T-helper 1 cell treated with Interleukin-12 subunit alpha and Interleukin-12 subunit beta and Interleukin-4 antibody, amounts not matched to agents 30 ng/mL and 1 ng/mL, for 36 hours (primary cell): ENCODE data around the gene EGLN3. TPM values are rescaled to one million over a fixed set of nuclear protein-coding genes. Genes with fewer than 3 reads are reported as not detected.
"Not testable (repeated sequence)": the region's sequence is repeated elsewhere in the genome, so short reads cannot be mapped to it uniquely, and the experiment has no call there.

Source experiments
- intact Hi-C: fragments of 100-400 bp; cut with micrococcal nuclease; formaldehyde crosslinking; loops from one replicate; pipeline ENCODE4 v1.15.1; 2024
- total RNA-seq: library from RNA; stranded (reverse); gene quantifications from 2 replicates; pipeline ENCODE4 v1.2.3, GENCODE V29; 2022

Gene EGLN3
- 47.4 and 54.1 TPM in 2 replicates for total RNA-seq

DNA sequence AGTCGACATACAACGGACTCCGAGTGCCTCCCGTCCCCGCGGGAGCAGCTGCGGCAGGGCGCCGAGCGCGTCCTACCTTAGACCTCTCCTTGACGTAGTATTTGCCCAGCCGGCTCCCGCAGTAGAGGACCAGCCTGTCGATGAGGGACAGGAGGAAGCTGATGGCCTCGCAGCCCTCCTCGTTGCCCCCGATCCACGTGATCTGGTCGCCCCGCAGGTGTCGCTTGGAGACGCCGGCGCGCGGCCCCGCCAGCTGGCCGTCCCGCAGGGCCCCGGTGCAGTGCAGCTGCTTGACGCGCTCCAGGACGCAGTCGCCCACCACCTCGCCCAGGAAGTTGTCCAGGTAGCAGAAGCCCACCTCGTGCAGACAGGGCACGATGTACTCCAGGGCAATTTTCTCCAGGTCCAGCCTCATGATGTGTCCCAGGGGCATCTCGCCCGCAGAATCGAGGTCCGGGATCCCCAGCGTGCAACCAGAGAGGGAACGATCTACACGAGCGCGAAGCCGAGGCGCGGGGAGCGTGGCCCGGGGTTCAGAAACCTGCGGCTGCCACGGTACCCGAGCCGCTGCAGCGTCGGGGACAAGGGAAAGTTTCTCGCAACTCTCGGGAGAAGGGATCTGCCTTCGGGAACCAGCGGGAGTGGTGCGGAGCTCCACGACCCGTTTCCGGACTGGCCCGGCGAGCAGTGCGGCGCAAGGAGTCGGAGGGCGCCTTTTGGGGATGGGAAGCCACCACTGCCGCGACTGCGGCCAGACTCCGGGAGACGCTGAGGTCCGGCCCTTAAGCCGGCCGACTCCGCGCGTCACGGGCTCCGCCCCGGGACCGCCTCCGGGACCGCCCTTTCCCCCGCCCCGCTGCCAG, at the start of gene EGLN3:
TSS of gene EGLN3 (minus strand) at position 755 of the 863 bp plus-strand sequence. CDS start at position 433, 322 bp downstream.
- intact Hi-C loops: loop anchor here (1.0 to 10.0 kb wide), 11 partner anchors 9 to 587 kb away; partner anchors contain the start of genes EAPP and SPTSSA

DNA sequence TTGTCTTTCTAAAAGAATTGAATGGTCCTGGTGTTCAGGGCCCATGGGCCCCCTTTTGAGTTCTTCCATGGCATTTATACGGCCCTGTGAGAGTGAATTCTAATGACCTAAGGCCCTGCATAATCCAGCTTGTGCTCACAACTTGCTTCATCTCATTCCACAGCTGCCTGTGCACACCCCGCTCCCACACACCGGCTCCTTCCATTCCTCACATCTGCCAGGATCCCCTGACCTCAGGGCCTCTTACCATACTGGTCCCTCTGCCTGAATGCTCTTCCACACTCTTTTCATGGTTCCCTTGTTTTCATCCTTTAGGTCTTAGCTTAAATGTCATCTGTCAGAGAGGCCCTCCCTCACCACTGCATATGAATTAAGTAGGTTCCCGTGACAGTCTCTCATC, 49.5 kb upstream of the EGLN3 start:
- intact Hi-C loops: no loop called here

DNA sequence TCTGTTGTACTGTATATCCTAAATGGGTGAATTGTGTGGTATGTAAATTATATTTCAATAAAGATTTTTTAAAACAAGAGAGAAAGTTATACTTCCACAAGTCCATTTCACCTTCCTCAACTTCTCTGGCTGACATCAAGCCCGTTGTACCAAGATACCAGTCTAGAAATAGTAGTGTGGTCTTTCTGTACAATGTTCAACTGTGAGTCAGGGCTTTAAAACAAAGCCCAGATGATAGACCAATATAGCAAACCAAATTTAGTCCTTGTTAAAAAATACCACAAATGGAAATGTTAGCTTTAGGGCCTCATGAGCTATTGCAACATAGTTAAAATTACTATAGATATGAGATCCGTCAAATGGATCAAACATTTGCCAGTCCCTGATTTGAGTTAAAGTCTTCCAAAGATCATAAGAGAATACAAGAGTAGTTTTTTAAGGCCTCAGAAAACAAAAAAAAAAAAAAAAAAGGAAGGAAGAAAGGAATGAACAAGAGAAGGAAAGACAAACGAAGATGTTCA, 49.0 kb upstream of the EGLN3 start:
- intact Hi-C loops: no loop called here

DNA sequence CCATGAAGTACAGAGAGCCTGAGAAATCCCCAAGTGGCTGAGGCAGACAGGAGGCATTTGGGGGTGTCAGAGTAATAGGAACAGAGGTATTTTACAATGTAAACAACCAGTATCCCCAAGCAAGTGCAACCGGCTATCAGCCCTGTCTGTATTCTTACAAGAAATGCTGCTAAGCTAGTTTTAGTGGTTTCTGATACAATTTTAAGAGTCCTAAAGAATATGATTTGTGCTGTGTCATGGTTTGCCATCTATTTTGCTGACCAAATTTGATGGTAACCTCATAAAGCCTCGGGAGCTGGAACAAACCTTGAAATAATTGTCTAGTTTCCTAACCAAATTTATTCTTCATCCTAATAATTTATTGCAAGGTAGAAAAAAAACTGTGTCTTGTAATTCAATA, 46.7 kb upstream of the EGLN3 start:
- intact Hi-C loops: no loop called here

DNA sequence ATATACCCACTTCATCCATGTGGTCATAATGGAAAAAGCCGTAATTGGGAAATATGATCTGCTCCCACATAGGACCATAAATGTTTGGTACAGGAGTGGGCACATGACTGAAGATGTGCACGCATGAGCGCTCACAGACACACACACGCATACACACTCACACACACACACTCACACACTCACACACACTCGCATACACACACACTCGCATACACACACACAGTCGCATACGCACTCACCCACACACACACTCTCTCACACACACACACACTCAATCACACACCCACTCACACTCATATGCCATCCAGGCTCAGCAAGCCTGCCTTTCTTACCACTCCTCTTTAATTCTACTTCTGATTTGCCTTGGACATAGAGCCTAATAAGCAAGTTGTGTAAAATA, 45.6 kb upstream of the EGLN3 start:
- intact Hi-C loops: no loop called here

DNA sequence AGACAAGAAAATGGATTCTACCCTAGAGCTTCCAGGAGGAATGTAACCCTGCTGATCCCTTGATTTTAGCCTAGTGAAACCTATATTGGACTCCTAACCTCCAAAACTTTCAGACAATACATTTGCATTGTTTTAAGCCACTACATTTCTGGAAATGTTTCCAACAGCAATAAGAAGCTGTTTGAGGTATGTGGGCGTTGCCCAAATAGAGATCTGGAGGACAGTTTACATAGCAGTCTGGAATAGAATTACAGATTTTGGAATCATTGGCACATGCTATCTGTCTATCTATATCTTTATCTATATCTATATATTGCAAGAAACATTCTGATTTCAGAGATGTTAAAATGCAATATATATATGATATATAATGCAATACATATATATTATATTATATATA, 42.4 kb upstream of the EGLN3 start:
- intact Hi-C loops: loop anchor here (2.0 kb wide), 1 partner anchor 20 kb away; no protein-coding TSS in a partner anchor

DNA sequence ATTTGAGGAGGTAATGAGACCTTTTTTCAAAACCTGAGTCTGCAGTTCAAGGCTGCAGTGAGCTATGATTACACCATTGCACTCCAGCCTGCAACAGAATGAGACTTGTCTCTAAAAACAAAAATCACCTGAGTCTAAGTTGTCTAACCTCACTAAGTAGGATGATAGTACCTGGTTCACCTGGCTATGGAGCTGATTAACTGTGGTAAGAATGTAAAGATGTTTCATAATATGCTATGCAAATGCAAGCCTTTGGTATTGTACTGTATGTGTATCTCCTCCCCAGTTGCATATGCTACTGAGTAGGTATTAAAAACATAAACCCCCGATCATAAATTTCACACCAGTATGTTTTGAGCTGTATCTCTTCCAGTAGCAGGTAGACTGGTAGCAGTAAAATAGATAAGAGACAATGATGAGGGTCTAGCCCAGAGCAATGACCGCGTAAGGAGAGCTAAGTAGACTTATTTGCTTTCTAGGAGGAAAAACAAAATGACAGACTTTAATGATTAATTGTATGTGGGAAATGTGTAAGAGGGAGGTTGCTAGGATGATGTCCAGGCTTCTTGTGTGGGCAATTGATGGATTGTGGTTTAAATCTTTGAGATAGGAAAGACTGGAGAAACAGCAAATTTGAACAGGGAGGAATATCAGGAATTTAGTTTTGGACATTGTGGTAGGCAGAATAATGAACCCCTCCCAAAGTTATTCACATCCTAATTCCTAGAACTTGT, 41.6 kb upstream of the EGLN3 start:
- intact Hi-C loops: loop anchor here (2.0 kb wide), 1 partner anchor 20 kb away; no protein-coding TSS in a partner anchor

DNA sequence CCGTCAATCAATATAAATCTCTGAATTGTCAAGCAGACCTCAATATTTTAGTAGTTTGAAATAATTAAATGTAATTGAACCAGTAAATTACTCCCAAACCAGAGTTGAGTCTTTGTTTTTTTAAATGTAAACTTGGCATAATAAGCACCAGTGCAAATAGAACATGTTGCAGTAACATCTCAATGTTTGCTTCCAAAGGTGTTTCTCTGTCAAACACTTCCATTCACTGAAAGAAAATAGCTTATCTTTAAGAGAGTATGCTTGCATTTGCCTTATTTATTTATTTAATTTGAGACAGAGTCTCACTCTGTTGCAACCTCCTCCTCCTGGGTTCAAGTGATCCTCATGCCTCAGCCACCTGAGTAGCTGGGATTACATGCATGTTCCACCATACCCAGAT, 39.9 kb upstream of the EGLN3 start:
- intact Hi-C loops: no loop called here

DNA sequence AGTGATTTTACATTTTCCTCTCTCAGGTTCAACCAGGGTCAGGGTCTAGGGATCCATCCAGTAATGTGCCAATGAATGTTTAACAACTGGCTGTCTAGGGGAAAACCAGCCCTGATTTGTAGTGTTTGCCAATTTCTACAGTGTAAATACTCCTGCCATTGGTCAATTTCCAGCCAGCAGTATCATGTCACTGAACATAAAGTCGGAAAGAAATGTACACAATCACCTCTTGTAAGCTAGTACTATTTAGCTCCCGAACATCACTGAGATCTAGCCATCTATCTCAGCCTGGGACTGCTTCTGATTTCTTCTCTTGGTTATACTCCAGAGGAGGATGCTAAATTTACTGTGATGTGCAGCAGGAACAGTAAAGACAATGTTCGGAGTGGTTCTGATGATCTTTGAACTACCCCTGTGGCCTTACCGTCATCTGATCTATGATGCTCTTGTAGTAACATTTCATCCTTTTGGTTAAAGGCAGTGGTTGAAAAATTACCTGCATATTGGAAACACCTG, 36.7 kb upstream of the EGLN3 start:
- intact Hi-C loops: no loop called here

DNA sequence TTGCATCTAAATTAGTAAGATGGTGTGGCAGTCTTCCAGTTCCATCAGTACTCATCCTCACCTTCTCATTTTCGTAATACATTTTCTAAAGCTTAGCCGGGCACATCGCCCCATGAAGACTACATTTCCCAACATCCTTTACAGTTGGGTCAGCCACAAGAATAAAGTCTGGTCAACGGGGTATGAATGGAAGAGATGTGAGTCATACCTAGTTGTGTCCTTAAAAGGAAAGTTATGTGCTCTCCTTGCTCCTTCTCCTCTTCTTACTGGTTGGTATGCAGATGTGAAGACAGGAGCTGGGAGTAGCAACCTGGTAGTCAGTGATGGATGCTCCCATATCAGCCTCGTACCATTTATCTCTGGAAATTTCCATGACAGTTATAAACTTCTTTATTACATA, 35.9 kb upstream of the EGLN3 start:
- intact Hi-C loops: no loop called here

DNA sequence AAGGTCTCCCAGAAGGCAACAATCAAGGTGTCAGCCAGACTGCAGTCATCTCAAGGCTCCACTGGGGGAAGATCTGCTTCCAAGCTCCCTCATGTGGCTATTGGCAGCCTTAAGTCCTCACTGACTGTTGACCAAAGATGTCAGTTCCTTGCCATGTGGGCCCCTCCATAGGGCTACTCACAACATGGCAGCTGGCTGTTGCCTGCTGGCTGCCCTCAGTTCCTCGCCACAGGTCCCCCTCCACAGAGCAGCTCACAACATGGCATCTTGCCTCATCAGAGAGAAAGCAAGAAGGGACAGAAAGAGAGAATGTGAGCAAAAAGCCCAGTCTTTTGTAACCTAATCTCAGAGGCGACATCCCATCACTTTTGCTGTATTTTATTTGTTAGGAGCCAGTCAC, 34.4 kb upstream of the EGLN3 start:
- intact Hi-C loops: no loop called here

DNA sequence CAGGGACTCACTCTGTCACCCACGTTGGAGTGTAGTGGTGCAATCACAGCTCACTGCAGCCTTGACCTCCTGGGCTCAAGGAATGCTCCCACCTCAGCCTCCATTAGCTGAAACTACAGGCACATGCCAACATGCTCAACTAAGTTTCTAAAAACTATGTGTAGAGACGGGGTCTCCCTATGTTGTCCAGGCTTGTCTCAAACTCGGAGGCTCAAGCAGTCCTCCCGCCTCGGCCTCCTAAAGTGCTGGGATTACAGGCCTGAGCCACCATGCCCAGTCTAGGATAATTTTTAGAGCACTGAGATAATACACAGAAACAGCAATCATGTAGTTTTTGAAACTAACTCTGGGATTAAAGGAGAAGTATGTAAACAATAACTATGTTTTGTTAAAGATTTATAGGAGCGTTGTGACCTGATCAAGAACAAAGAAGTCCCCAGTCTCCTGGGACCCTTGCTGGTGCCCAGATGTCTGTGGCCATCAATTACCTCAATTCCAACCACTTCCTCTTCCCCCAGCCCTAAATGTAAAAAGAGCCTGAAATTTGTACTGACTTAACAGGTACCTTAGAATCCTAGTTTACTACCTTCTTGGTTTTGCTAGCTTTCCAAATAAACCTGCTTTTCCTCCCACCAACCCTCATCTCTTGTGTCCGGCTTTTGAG, 28.9 kb upstream of the EGLN3 start:
- intact Hi-C loops: loop anchor here (2.0 kb wide), 1 partner anchor 29 kb away; the partner anchor contains the start of gene EGLN3

DNA sequence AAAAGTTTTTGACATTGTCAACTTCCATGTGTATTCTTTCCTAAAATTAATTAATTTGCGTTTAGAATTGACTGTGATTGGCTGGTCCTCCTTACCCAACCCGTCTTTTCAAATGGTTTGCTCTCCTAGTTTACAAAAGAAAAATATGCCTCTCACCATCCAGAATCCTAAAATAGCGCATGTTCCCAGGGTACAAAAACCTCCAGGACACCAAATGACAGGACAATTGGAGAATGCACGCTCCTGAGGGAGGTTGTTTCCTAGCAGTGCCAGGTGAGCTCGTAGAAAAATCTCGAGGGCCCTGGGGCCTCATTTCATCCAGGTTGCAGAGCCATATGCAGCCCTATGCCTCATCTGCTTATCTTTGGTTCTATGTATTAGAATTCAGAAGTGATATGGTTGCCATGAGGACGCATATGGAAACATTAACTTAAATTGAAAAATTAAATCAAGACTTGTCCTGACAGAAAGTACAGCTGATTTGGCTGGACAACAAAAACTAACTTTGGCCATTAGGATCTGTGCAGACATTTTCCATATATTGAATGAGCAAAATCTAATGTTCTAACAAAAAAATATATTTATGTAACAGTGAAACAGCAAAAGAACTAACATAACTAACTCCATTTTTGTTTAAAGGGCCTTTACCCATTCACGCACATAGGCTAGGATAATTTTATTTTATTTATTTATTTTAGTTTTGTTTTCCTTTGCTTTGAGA, 28.2 kb upstream of the EGLN3 start:
- intact Hi-C loops: no loop called here

DNA sequence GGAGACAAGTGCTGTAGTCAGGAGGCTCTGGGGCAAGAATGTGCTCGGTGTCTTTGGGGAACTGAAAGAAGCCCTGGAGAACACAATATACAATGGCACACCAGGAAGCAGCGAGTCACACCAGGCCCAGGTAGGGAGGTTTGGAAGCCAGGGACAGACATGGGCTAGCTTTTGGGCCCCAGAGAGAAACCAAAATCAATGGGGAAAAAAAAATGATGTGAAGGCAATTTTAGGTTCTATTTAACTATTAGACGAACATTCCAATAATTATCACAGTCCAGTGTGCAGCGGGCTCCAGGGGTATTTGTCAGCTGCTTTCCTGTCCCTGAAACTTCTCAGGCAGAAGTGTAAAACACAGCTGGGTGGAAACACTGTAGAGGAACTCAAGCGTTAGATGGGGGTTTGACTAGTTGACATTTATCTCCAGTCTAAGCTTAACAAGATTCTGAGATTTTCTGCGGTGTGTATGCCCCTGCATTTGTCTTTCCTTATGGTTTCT, 21.8 kb upstream of the EGLN3 start:
- intact Hi-C loops: no loop called here

DNA sequence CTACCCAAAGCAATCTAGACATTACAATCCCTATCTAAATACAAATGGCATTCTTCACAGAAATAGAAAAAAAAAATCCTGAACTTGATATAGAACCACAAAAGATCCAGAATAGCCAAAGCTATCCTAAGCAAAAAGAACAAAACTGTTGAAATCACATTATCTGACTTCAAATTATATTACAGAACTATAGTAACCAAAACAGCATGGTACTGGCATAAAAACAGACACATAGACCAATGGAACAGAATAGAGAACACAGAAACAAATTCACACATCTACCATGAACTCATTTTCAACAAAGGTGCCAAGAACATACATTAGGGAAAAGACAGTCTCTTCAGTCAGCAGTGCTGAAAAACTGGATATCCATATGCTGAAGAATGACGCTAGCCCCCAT, 19.0 kb upstream of the EGLN3 start:
- intact Hi-C loops: not testable (repeated sequence)

DNA sequence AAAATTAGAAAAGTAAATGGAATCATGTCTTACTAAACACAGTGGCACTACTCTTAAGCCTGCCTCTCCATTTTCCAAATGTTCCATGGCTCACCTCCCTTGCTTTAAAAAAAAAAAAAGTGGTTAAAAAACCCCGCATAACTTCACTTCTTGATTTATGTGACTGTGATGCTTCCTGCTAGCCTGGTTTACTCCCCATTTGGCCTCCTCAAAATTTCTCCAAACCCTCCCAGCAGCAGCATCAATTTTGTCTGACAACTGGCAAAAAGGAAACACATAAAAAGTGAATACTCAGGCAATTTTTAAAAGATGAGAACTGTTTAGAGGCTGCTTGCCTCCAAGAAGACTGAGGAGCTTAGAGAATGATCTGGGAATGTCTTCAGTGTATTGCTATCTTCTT, 17.8 kb upstream of the EGLN3 start:
- intact Hi-C loops: no loop called here

DNA sequence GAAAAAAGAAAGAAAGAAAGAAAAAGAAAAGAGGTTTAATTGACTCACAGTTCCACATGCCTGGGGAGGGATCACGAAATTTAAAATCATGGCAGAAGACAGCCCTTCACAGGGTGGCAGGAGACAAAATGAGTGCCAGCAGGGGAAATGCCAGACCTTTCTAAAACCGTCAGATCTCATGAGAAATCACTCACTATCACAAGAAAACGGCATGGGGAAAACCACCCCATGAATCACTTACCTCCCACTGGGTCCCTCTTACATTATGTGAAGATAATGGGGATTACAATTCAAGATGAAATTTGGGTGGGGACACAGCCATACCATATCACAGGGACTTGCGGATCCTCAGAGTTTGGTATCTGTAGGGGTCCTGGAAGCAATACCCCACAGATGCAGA, 16.3 kb upstream of the EGLN3 start:
- intact Hi-C loops: no loop called here

DNA sequence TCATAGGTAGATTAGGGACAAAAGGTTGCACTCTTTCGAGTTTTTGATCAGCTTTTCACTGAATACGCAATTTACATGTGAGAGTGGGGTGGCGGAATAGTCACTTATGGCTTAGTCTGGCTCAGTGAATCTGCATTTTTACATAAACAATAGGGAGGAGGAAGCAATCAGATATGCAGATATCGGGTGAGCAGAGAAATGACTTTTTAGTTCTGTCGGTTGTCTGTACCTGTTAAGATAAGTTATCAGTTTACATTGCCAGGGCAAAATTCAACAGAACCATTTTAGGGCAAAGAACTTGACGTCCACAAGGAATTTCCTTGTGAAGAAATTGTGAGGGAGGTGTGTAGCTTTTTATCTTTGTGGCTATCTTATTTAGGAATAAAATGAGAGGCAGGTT, 15.4 kb upstream of the EGLN3 start:
- intact Hi-C loops: no loop called here

DNA sequence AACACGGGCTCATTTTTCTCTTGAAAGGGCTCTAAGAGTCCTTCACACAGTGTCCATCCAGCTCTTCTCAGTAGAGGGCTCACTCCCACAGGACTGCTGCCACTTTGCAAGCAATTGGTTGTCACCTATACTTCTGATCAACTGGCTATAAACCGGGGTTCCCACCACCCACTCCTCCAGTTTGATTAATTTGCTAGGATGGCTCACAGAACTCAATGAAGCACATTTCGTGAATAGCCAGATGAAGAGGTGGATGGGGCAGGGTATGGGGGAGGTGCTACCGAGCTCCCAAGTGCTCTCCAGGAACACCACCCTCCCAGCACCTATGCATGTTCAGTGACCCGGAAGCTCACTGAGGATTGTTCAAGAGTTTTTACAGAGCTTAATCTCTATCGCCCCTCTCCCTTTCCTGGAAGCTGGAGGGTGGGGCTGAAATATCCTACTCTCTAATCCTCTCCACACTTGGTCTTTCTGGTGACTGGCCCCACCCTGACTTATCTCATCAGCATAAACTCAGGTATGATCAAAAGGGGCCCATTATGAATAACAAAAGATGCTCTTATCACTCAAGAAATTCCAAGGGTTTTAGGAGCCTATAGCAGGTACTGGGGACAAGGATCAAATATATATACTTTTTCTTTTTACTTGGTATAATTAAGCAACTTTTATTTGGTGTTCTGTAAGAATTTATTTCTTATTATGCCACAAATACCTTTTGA, 13.9 kb upstream of the EGLN3 start:
- intact Hi-C loops: no loop called here

DNA sequence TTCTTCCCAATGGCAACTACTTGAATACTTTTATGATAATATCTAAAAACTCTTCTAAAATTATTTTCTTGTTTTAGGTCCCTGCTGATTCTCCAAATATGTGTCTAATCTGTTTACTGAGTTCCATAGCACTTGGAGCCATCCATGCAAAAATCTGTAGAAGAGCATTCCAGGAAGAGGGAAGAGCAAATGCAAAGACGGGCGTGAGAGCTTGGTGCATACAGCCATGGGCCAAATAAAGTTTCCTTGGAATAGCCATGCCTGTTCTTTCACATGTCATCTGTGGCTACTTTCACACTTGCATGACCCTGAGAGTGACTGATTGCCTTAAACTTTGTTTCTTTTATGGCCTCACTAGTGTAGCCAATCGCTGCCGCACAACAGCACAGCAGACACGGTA, 13.0 kb upstream of the EGLN3 start:
- intact Hi-C loops: no loop called here
